Breast epithelium (tissue), 4 donors: ENCODE data around the gene ENO3. TPM values are rescaled to one million over a fixed set of nuclear protein-coding genes. Genes with fewer than 3 reads are reported as not detected.

Experiments
- DNase-seq, 2 donors: peaks; one replicate each; pipeline ENCODE4 v3.0.0-alpha.2; 2019; ENCODE audit warnings: low spot score in 2 of 2
- H3K27ac ChIP-seq, 2 donors: fragments of 200-600 bp; sonication (generic) in 1 of 2; one replicate each; pipeline ENCODE4 v1.5.1; 2016 to 2019; ENCODE audit warnings: mild to moderate bottlenecking in 1 of 2
- H3K27me3 ChIP-seq, 2 donors: fragments of 200-600 bp; sonication (generic) in 1 of 2; one replicate each; pipeline versions ENCODE4 v1.5.1 to v1.6.0; 2017 to 2019; ENCODE audit warnings: control low read depth in 1 of 2, mild to moderate bottlenecking in 1 of 2
- H3K36me3 ChIP-seq: fragments of 200-600 bp; one replicate; pipeline ENCODE4 v1.5.1; 2019
- H3K4me1 ChIP-seq, 2 donors: fragments of 200-600 bp; sonication (generic); one replicate each; pipeline ENCODE4 v1.5.1; 2016 to 2019; ENCODE audit warnings: control low read depth in 1 of 2
- H3K4me3 ChIP-seq, 3 donors: fragments of 200-600 bp; sonication (generic); 1 replicate in 2 of 3; 2 replicates in 1 of 3; pipeline ENCODE4 v1.5.1; 2016 to 2019; ENCODE audit warnings: mild to moderate bottlenecking in 3 of 3, moderate library complexity in 2 of 3
- H3K9me3 ChIP-seq, 2 donors: fragments of 200-600 bp; sonication (generic) in 1 of 2; one replicate each; pipeline ENCODE4 v1.5.1; 2016 to 2019; ENCODE audit warnings: control low read depth in 1 of 2
- CTCF ChIP-seq, 3 donors: fragments of 450-650 bp; IDR thresholded peaks; one replicate each; pipeline ENCODE4 v1.5.1; 2016 to 2017; ENCODE audit warnings: antibody characterized with exemption in 3 of 3, mild to moderate bottlenecking in 3 of 3, moderate library complexity in 3 of 3
- POLR2A ChIP-seq: fragments of 450-650 bp; IDR thresholded peaks from one replicate; pipeline ENCODE4 v1.6.1; 2016; ENCODE audit warnings: antibody characterized with exemption, mild to moderate bottlenecking, moderate library complexity
- POLR2AphosphoS5 ChIP-seq, 3 donors: sonication (generic); formaldehyde crosslinking; IDR thresholded peaks; one replicate each; pipeline ENCODE4 v1.6.1; 2017; ENCODE audit warnings: antibody characterized with exemption in 3 of 3
- intact Hi-C: fragments of 100-400 bp; cut with DNase I; formaldehyde crosslinking; loops from one replicate; pipeline ENCODE4 v1.15.1; 2023; ENCODE audit warnings: low total_unique reads
- total RNA-seq, 3 donors: library from RNA; depleted of rRNA; stranded (reverse); fragments of >200 nt; gene quantifications; one replicate each; pipeline ENCODE4 v1.1.0, GENCODE V29; 2016

ENO3 gene
- total RNA-seq, 3 donors from 2014 or later: 1.6 to 4.6 (median 3.1) TPM

DNA sequence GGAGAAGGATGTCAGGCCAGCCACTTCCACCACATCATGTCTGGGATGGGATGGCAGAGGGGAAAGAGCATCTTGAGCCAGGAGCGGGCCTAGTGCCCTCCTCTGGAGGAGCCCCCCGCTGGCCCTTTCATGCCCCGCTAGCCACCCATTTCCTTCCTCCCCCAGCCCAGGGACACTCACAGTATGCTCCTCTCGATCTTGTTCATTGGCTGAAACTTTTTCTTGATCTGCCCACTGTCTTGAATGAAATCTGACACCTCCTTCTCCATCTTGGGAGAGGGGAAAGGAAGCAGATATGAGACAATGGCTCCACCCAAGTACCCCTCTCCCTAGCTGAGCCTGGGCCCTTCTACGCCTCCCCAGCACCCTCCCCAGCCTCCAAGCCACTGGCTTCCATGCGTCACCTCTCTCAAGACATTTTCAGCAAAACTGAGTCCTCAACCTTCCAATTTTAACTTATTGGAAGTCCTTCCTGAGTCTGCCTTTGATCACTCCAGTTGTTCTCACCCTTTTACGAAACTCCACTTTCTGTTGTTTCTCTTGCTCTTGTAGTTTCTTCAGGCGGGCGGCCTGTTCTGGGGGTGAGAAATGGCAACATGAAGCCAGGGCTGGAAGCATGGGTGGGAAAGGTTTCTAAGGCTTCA is 9.5 kb downstream of the ENO3 start:
- H3K27ac ChIP-seq: no peak overlapping the region
- intact Hi-C loops: no loop called here

DNA sequence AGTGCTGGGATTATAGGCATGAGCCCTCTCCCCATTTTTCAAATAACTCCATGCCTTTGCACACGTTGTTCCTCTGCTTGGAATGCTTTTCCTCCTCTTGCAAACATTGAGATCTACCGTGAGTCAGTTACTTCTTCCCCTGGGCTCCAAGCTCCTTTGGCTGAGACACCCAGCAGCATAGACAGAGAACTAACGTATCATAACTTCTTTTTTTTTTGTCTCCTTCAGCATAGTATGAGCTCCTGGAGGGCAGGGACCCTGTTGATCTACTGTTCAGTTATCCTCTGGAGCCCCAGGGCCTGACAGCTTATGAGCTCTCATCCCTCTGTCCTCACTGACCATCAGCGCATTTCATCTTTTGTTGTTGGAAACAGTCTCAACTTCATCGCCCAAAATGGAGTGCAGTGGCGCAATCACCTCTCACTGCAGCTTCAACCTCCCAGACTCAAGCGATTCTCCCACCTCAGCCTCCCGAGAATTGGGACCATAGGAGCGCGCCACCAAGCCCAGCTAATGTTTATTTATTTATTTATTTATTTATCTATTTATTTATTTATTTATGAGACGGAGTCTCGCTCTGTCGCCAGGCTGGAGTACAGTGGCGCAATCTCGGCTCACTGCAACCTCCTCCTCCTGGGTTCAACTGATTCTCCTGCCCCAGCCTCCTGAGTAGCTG is 14.5 kb downstream of the ENO3 start:
- TF ChIP-seq CTCF (IDR thresholded peaks at IDR 0.05): no peak
- no peak for TF ChIP-seq POLR2AphosphoS5 (IDR thresholded peaks at IDR 0.05)
- TF ChIP-seq POLR2A: no peak
- peak overlapping the region in 1 of 3 donors; percentile 86 for H3K4me3 ChIP-seq
- H3K36me3 ChIP-seq: no peaks in the 10 kb centered on the region
- peak overlapping the region; percentile 95 to 97 for H3K27ac ChIP-seq
- H3K4me1 ChIP-seq: peaks cover 0 to 19% of the 10 kb centered on the region in 2 donors
- H3K9me3 ChIP-seq: no peaks in the 10 kb centered on the region
- intact Hi-C loops: no loop called here
- no peak for DNase-seq
- no peaks in the 10 kb centered on the region for H3K27me3 ChIP-seq

More for the DNA sequence above, 9.5 kb downstream of the ENO3 start:
- no peak overlapping the region for H3K4me3 ChIP-seq
- no peak for DNase-seq
- no peaks in the 10 kb centered on the region for H3K9me3 ChIP-seq
- H3K36me3 ChIP-seq: peaks cover 10% of the 10 kb centered on the region
- TF ChIP-seq POLR2A (no peak), CTCF (IDR thresholded peaks at IDR 0.05) (no peak), POLR2AphosphoS5 (IDR thresholded peaks at IDR 0.05) (no peak)
- peaks cover 0 to 3% of the 10 kb centered on the region in 2 donors for H3K4me1 ChIP-seq
- H3K27me3 ChIP-seq: no peaks in the 10 kb centered on the region

DNA sequence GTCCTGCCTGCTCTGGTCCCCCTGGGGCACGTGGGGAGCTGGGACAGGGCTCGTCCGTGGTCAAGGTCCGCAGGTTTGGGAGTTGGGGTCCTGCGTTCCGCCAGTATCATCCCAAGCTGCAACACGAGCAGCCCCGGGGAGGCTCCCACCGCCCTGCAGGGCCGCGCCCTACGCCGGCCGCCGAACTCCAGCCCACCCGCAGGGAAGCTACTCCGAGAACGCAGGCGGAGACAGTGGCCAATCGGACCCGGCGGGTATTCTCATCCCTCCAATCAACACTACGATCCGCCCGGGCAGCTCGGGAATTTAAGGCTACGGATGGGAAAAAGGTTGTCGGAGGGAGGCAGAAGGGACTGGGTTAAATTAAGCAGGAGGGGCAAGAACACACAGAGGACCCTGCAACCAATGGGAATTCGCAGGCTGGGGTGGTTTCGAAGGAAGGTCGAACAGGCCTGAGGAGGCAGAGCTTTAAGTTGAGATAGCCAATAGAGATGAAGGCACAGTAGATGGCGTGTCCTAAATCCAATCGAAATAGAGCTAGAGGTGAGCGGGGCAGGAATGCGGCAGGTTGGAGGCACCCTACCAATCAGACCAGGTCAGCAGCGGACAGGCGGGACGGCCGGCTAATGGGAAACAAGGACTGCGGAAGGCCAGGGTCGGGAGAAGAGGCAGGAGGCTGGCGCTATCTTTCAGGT is 16.1 kb downstream of the ENO3 start:
- peaks cover 0 to 19% of the 10 kb centered on the region in 2 donors for H3K4me1 ChIP-seq
- H3K4me3 ChIP-seq: peak overlapping the region; percentile 65 to 86 (median 65)

GRCh38 chr17:4967539-4968485 is 16.9 kb downstream of the ENO3 start, which contains the start of gene SPAG7:
Gene SPAG7 (minus strand): TSS chr17:4967817. CDS start chr17:4967804, 13 bp downstream.
- Histone ChIP-seq H3K4me1 (peaks cover 0 to 19% of the 10 kb centered on the region in 2 donors), H3K9me3 (no peaks in the 10 kb centered on the region), H3K27ac (peak within 1 kb of the TSS; percentile 95 to 97), H3K36me3 (no peaks in the 10 kb centered on the region), H3K27me3 (no peaks in the 10 kb centered on the region), H3K4me3 (peak within 1 kb of the TSS; percentile 65 to 86 (median 65))
- intact Hi-C loops: loop anchor here (2.0 kb wide), 2 partner anchors 19 to 25 kb away; partner anchors contain the start of gene PFN1
- TF ChIP-seq POLR2AphosphoS5 (IDR thresholded peaks at IDR 0.05): peak; percentile 88 to 98 (median 96)
- no peak for TF ChIP-seq CTCF (IDR thresholded peaks at IDR 0.05)
- TF ChIP-seq POLR2A: peak; percentile 73
- DNase-seq: peak; percentile 94 to 96

More for the DNA sequence above, 16.1 kb downstream of the ENO3 start:
- no peaks in the 10 kb centered on the region for H3K36me3 ChIP-seq
- peak overlapping the region; percentile 95 to 97 for H3K27ac ChIP-seq
- H3K27me3 ChIP-seq: no peaks in the 10 kb centered on the region
- intact Hi-C loops: loop anchor here (2.0 kb wide), 1 partner anchor 24 kb away; no protein-coding TSS in a partner anchor
- no peaks in the 10 kb centered on the region for H3K9me3 ChIP-seq
- TF ChIP-seq CTCF (IDR thresholded peaks at IDR 0.05) (no peak), POLR2AphosphoS5 (IDR thresholded peaks at IDR 0.05) (peak in 2 of 3 donors; percentile 26 to 52)
- peak; percentile 97 to 100 for DNase-seq
